Transverse colon (tissue), 4 donors: ENCODE results near the gene ZBTB9. TPM values are rescaled to one million over a fixed set of nuclear protein-coding genes. Genes with fewer than 3 reads are reported as not detected.

Experiments used
- DNase-seq: peaks from one replicate; pipeline ENCODE4 v3.0.0-alpha.2; 2019
- H3K27ac ChIP-seq, 4 donors: fragments of 200-600 bp; sonication (generic); 2 replicates each; pipeline ENCODE4 v1.5.1; 2016 to 2018; ENCODE audit warnings: inconsistent platforms in 4 of 4
- H3K27me3 ChIP-seq: fragments of 200-600 bp; sonication (generic); 2 replicates; pipeline ENCODE4 v1.5.1; 2017; ENCODE audit warnings: inconsistent platforms
- H3K36me3 ChIP-seq, 4 donors: fragments of 200-600 bp; sonication (generic); 2 replicates each; pipeline ENCODE4 v1.5.1; 2017 to 2019; ENCODE audit warnings: inconsistent platforms in 4 of 4
- H3K4me1 ChIP-seq, 4 donors: fragments of 200-600 bp; sonication (generic); 2 replicates each; pipeline ENCODE4 v1.5.1; 2017 to 2020; ENCODE audit warnings: inconsistent platforms in 4 of 4
- H3K4me3 ChIP-seq, 4 donors: fragments of 200-600 bp; sonication (generic); 1 replicate in 1 of 4; 2 replicates in 3 of 4; pipeline versions ENCODE4 v1.5.1 to v1.6.1; 2017 to 2019; ENCODE audit warnings: inconsistent platforms in 4 of 4
- H3K9me3 ChIP-seq, 2 donors: fragments of 200-600 bp; sonication (generic); 2 replicates each; pipeline ENCODE4 v1.5.1; 2017 to 2019; ENCODE audit warnings: inconsistent platforms in 2 of 2
- CTCF ChIP-seq, 5 experiments: fragments of 200-600 bp in 3 of 5; fragments of 450-650 bp in 2 of 5; sonication (generic) in 3 of 5; IDR thresholded peaks; 1 replicate in 2 of 5; 2 replicates in 3 of 5; pipeline ENCODE4 v1.5.1; 2016 to 2017; ENCODE audit warnings: antibody characterized with exemption in 5 of 5, inconsistent platforms in 3 of 5, mild to moderate bottlenecking in 2 of 5, moderate library complexity in 1 of 5
- EP300 ChIP-seq: sonication (generic); formaldehyde crosslinking; IDR thresholded peaks from one replicate; pipeline ENCODE4 v1.6.1; 2017; ENCODE audit warnings: antibody characterized with exemption, low read depth
- POLR2A ChIP-seq: fragments of 450-650 bp; IDR thresholded peaks from one replicate; pipeline ENCODE4 v1.6.1; 2016; ENCODE audit warnings: antibody characterized with exemption, mild to moderate bottlenecking, moderate library complexity
- POLR2AphosphoS5 ChIP-seq, 3 donors: sonication (generic); formaldehyde crosslinking; IDR thresholded peaks; one replicate each; pipeline ENCODE4 v1.6.1; 2016; ENCODE audit warnings: antibody characterized with exemption in 3 of 3
- WGBS, 2 donors: methylation state at CpG; one replicate each; pipeline ENCODE4 v1.1.5; 2018; ENCODE audit warnings: low coverage in 1 of 2; 5-methylcytosine and 5-hydroxymethylcytosine counted together
- in situ Hi-C, 4 donors: fragments of 200-750 bp; cut with MboI; loops; one replicate each; pipeline versions ENCODE4 v1.15.0 to v1.15.1; 2017; ENCODE audit warnings: low sequenced_read_pairs in 3 of 4, low pct_ligation_motif_present in 1 of 4, low pct_unique_long_range_greater_than_20kb in 1 of 4
- intact Hi-C: fragments of 100-400 bp; cut with DNase I; formaldehyde crosslinking; loops from one replicate; pipeline ENCODE4 v1.15.1; 2023; ENCODE audit warnings: low total_unique reads
- total RNA-seq, 4 donors: library from RNA; depleted of rRNA; stranded (reverse); fragments of >200 nt; gene quantifications; one replicate each; pipeline ENCODE4 v1.1.0, GENCODE V29; 2016

Gene ZBTB9
- total RNA-seq, 4 donors from 2014 or later = 2.2 to 3.2 TPM; not detected in 2

- no peaks in the 10 kb centered on the region for H3K27me3 ChIP-seq
- no peak for DNase-seq
- intact Hi-C loops (loop anchor here (10.0 kb wide), 1 partner anchor 99 kb away; the partner anchor contains the start of genes TAPBP and ZBTB22), in situ Hi-C loops (loop anchor here in 1 of 4 donors (25.0 kb wide), 1 partner anchor 451 kb away; the partner anchor contains the start of genes BRD2 and HLA-DMA)
- no peak overlapping the region for H3K27ac ChIP-seq
- peaks cover 0 to 24% (median 8%) of the 10 kb centered on the region in 4 donors for H3K36me3 ChIP-seq
- no peak overlapping the region for H3K4me3 ChIP-seq
- peaks cover 26 to 58% (median 41%) of the 10 kb centered on the region in 4 donors for H3K4me1 ChIP-seq
- TF ChIP-seq POLR2A (no peak), CTCF (IDR thresholded peaks at IDR 0.05) (no peak), EP300 (no peak), POLR2AphosphoS5 (IDR thresholded peaks at IDR 0.05) (no peak)
- no peaks in the 10 kb centered on the region for H3K9me3 ChIP-seq
- 80 to 88% methylated on average over 8 to 14 of the region's 14 CpGs for WGBS, 2 donors
These were observed 40.9 kb upstream of the ZBTB9 start for GRCh38 chr6:33413241-33414120.

DNA sequence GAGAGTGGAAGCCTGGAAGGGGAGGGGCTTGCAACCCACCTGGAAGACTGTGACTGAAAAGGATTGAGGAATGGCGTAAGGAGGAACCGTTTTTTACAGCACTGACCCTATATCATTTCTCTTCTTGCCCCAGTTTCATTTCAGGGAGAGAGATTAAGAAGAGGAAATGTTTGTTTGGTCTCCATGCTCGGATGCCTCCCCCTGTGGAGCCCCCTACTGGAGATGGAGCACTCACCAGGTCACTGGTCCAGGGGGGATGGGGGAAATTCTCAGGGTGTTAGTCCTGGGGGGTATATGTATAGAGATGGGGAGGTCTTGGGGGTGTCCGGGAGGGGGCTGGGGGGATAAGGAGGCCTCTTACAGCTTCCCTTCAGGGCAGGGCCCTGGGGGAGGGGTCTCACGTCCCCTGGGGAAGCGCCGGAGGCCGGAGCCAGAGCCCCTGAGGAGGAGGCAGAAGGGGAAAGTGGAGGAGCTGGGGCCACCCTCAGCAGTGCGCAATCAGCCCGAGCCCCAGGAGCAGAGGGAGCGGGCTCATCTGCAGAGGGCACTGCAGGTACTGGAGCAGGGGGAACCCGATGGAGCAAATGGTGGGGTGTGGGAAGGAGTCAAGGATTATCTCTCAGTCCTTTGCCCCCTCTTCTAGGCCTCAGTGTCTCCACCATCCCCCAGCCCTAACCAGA lies 39.6 kb upstream of the ZBTB9 start:
- WGBS, 2 donors = 79% methylated on average over 2 to 9 of the region's 12 CpGs
- Histone ChIP-seq H3K27ac (peak overlapping the region in 1 of 4 donors; percentile 91), H3K4me3 (no peak overlapping the region), H3K27me3 (no peaks in the 10 kb centered on the region), H3K9me3 (no peaks in the 10 kb centered on the region), H3K36me3 (peaks cover 0 to 24% (median 8%) of the 10 kb centered on the region in 4 donors), H3K4me1 (peaks cover 31 to 63% (median 49%) of the 10 kb centered on the region in 4 donors)
- no peak for DNase-seq
- peak in 1 of 5 experiments; percentile 5 for TF ChIP-seq CTCF (IDR thresholded peaks at IDR 0.05)
- TF ChIP-seq POLR2AphosphoS5 (IDR thresholded peaks at IDR 0.05) = no peak
- in situ Hi-C loops (loop anchor here in 1 of 4 donors (25.0 kb wide), 1 partner anchor 452 kb away; the partner anchor contains the start of genes BRD2 and HLA-DMA), intact Hi-C loops (loop anchor here (5.0 to 10.0 kb wide), 2 partner anchors 100 to 1633 kb away; partner anchors contain the start of genes TAPBP and ZBTB22)

GRCh38 chr6:33415831-33416230 lies 38.5 kb upstream of the ZBTB9 start:
- Histone ChIP-seq H3K4me3 (no peak overlapping the region), H3K27me3 (no peaks in the 10 kb centered on the region), H3K36me3 (peaks cover 0 to 24% (median 8%) of the 10 kb centered on the region in 4 donors), H3K9me3 (no peaks in the 10 kb centered on the region), H3K27ac (peak overlapping the region in 3 of 4 donors; percentile 21 to 93 (median 91)), H3K4me1 (peaks cover 31 to 69% (median 48%) of the 10 kb centered on the region in 4 donors)
- no peak for DNase-seq
- TF ChIP-seq EP300 = no peak
- no peak for TF ChIP-seq POLR2AphosphoS5 (IDR thresholded peaks at IDR 0.05)
- no peak for TF ChIP-seq CTCF (IDR thresholded peaks at IDR 0.05)
- TF ChIP-seq POLR2A = no peak
- intact Hi-C loops (loop anchor here (5.0 to 10.0 kb wide), 2 partner anchors 101 to 1631 kb away; partner anchors contain the start of genes TAPBP and ZBTB22), in situ Hi-C loops (loop anchor here in 1 of 4 donors (25.0 kb wide), 1 partner anchor 454 kb away; the partner anchor contains the start of genes BRD2 and HLA-DMA)
- WGBS, 2 donors = 57 to 72% methylated on average over 1 to 9 of the region's 9 CpGs
